ENCODE data around the gene TNK2.

DNA sequence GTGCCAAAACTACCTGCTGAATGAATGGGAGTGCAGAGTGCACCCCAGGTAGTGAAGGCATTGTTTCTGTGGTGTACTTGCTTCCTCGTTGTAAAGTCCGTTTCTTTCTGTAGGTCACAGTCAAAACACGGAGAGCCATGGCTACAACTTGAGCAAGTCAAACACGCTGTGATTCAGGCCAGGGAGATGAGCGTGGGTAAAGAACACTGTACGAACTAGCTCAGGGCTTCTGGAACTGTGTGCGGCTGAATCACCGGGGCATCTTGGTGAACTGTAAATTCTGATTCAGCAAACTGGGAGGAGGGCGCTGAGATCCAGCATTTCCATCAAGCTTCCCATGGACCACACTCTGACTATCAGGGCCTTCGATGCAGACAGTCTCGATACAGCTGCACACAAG lies 5.0 kb upstream of the TNK2 start:
- TF ChIP-seq, protein P1, sequence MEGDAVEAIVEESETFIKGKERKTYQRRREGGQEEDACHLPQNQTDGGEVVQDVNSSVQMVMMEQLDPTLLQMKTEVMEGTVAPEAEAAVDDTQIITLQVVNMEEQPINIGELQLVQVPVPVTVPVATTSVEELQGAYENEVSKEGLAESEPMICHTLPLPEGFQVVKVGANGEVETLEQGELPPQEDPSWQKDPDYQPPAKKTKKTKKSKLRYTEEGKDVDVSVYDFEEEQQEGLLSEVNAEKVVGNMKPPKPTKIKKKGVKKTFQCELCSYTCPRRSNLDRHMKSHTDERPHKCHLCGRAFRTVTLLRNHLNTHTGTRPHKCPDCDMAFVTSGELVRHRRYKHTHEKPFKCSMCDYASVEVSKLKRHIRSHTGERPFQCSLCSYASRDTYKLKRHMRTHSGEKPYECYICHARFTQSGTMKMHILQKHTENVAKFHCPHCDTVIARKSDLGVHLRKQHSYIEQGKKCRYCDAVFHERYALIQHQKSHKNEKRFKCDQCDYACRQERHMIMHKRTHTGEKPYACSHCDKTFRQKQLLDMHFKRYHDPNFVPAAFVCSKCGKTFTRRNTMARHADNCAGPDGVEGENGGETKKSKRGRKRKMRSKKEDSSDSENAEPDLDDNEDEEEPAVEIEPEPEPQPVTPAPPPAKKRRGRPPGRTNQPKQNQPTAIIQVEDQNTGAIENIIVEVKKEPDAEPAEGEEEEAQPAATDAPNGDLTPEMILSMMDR (optimal IDR thresholded peaks at IDR 0.05 in 1 of 3, IDR thresholded peaks at IDR 0.05 in 1 of 3, conservative IDR thresholded peaks at IDR 0.05 in 1 of 3; ENCODE audit: extremely low read depth in 1 of 3, insufficient read depth in 2 of 3, low read length in 3 of 3), result no peak
- no peak for TF ChIP-seq EZH2 (IDR thresholded peaks at IDR 0.05; ENCODE audit: low read length)

All from keratinocyte (primary cell).